ENCODE measurements around the gene TNKS1BP1. TPM values are rescaled to one million over a fixed set of nuclear protein-coding genes. Genes with fewer than 3 reads are reported as not detected.

TNKS1BP1 gene
- total and polyA plus RNA-seq, 9 of the 15 experiments (the other 6 are each of a cell fraction or from before 2014, with no cell fraction given) = 1.1 to 47.2 (median 10.9) TPM

GRCh38 chr11:57311109-57311936 is 13.4 kb downstream of the TNKS1BP1 start (continued):
- TF ChIP-seq SP2 (IDR thresholded peaks at IDR 0.05; ENCODE audit: extremely low read depth, low read depth, low read length, poor library complexity, severe bottlenecking) = no peak
- no peak for TF ChIP-seq ZNF274 (IDR thresholded peaks at IDR 0.05; ENCODE audit: borderline replicate concordance, low read depth, low read length)
- no peak for TF ChIP-seq BRF1 (IDR thresholded peaks at IDR 0.05; ENCODE audit: borderline replicate concordance, extremely low read depth, insufficient read length)
- TF ChIP-seq FOXJ2 (tag; IDR thresholded peaks at IDR 0.05) = no peak
- TF ChIP-seq FOXP1 (CRISPR knock-in tag; IDR thresholded peaks at IDR 0.05) = no peak
- TF ChIP-seq, protein P1, sequence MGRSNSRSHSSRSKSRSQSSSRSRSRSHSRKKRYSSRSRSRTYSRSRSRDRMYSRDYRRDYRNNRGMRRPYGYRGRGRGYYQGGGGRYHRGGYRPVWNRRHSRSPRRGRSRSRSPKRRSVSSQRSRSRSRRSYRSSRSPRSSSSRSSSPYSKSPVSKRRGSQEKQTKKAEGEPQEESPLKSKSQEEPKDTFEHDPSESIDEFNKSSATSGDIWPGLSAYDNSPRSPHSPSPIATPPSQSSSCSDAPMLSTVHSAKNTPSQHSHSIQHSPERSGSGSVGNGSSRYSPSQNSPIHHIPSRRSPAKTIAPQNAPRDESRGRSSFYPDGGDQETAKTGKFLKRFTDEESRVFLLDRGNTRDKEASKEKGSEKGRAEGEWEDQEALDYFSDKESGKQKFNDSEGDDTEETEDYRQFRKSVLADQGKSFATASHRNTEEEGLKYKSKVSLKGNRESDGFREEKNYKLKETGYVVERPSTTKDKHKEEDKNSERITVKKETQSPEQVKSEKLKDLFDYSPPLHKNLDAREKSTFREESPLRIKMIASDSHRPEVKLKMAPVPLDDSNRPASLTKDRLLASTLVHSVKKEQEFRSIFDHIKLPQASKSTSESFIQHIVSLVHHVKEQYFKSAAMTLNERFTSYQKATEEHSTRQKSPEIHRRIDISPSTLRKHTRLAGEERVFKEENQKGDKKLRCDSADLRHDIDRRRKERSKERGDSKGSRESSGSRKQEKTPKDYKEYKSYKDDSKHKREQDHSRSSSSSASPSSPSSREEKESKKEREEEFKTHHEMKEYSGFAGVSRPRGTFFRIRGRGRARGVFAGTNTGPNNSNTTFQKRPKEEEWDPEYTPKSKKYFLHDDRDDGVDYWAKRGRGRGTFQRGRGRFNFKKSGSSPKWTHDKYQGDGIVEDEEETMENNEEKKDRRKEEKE (IDR thresholded peaks at IDR 0.05; ENCODE audit: borderline replicate concordance in 1 of 2, control insufficient read depth in 1 of 2, low read depth in 2 of 2, low read length in 1 of 2) = no peak
- TF ChIP-seq ZNF124 (CRISPR knock-in tag; IDR thresholded peaks at IDR 0.05) = no peak
- no peak for TF ChIP-seq TAF7 (tag; IDR thresholded peaks at IDR 0.05)
- TF ChIP-seq KLF1 (tag; IDR thresholded peaks at IDR 0.05) = no peak
- no peak for TF ChIP-seq NCOR1 (IDR thresholded peaks at IDR 0.05)
- TF ChIP-seq ZNF263 (CRISPR knock-in tag; IDR thresholded peaks at IDR 0.05; ENCODE audit: borderline replicate concordance) = peak; percentile 76
- no peak for TF ChIP-seq ZBTB33 (CRISPR knock-in tag; IDR thresholded peaks at IDR 0.05)
- no peak for TF ChIP-seq ZBTB9 (CRISPR knock-in tag; IDR thresholded peaks at IDR 0.05)
- peak; percentile 89 for TF ChIP-seq FOSL1 (tag; conservative IDR thresholded peaks at IDR 0.05)
- no peak for TF ChIP-seq ZNF316 (IDR thresholded peaks at IDR 0.05)
- TF ChIP-seq JUNB (CRISPR knock-in tag; conservative IDR thresholded peaks at IDR 0.05) = no peak
- no peak for TF ChIP-seq PCBP2 (IDR thresholded peaks at IDR 0.05; ENCODE audit: low read depth, low read length, poor library complexity, severe bottlenecking)
- TF ChIP-seq GTF2B (IDR thresholded peaks at IDR 0.05; ENCODE audit: extremely low read depth, insufficient read length) = no peak
- no peak for TF ChIP-seq ZFP30 (CRISPR knock-in tag; IDR thresholded peaks at IDR 0.05; ENCODE audit: borderline replicate concordance)
- no peak for TF ChIP-seq NFATC3 (IDR thresholded peaks at IDR 0.05)
- TF ChIP-seq ZNF143 (CRISPR knock-in tag; IDR thresholded peaks at IDR 0.05) = no peak

Data from K562 (cell line).